Activated CD8-positive, alpha-beta memory T cell treated with anti-CD3 and anti-CD28 coated beads, Interleukin-2, amount 50 U/mL, for 1 hour (primary cell): ENCODE results near the gene PTPRS.

ENCODE experiments used
- DNase-seq: peaks from one replicate; pipeline ENCODE4 v3.0.0-alpha.2; 2020; ENCODE audit errors: extremely low read depth

Gene PTPRS

GRCh38 chr19:5308451-5309437 is 31.9 kb downstream of the PTPRS start:
- no peak for DNase-seq

DNA sequence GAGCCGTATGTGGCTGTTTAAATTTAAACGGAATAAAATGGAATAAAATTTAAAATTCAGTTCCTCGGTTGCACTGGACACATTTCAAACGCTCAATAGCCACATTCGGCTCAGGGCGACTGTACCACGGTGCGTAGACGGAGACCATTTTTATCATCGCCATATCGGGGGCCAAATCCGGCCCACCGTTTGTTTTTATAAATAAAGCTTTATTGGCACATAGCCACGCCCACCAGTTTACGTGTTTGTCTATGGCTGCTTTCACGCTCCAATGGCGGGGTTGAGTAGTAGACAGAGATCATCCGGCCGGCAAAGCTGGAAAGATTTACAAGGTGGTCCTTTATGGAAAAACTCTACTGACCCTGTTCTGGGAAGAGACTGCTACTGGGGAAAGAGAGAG is 33.0 kb downstream of the PTPRS start:
- no peak for DNase-seq

DNA sequence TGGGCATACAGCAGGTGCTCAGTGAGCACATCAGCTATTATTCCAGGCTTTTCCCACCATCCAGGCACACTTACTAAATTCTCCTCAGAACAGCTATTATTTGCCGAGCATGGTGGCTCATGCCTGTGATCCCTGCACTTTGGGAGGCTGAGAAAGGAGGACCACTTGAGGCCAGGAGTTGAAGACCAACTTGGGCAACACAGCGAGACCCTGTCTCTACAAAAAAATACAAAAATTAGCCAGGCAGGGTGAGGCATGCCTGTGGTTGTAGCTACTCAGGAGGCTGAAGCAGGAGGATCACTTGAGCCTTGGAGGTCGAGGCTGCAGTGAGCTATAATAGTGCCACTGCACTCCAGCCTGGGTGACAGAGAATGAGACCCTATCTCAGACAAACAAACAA is 35.4 kb downstream of the PTPRS start:
- DNase-seq, result no peak

DNA sequence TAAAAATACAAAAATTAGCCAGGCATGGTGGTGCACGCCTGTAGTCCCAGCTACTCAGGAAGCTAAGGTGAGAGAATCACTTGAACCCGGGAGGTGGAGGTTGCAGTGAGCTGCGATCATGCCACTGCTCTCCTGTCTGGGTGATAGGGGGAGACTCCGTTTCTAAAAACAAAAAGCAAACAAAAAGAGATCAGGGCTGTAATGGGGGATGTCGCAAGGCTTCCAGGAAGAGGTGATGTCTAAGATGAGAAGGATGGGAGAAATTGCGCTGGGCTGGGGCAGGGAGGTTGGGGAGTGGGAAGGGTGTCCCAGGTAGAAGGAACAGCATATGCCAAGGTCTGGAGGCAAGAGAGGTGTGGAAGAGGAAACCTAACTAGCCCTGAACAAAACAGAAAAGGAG is 36.1 kb downstream of the PTPRS start:
- DNase-seq, result no peak

DNA sequence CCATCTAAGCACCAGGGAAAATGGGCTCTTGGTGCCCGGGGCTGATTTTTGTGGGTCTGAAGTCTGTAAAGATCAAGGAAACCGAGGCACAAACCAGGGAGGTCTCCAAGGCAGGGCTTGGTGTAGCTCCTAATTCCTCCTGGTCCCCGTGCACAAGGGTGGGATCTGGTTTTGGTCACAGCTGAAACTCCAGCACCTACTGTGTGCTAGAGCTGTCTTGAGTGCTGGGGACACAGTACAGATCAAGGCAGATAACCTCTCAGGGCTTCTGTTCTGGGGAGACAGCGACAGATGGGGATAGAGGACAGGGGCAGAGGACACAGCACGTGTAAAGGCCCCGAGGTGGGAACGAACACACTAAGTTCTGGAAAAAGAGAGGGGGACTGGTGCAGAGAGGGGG is 37.4 kb downstream of the PTPRS start:
- DNase-seq, result no peak

DNA sequence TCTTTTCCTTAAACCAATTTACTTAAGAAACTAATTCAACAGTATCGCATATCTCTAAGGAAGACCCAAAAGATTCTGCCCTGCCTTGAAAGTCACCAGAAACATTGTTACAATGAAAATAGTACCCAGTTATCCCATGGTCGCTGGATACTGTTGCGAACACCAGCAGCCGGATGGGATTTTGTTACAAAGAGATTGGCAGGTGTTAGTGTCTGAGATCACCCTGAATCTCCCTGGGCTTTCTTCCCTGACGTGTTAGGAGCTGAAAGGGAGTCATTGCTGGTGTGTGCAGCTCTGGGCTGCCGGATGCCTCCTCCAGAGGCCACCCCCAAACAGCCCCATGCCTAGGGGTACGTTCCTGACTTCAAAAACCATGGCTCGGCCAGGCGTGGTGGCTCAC is 38.2 kb downstream of the PTPRS start:
- no peak for DNase-seq

GRCh38 chr19:5299137-5299536 is 41.5 kb downstream of the PTPRS start:
- no peak for DNase-seq

GRCh38 chr19:5298471-5298901 is 42.1 kb downstream of the PTPRS start:
- no peak for DNase-seq

DNA sequence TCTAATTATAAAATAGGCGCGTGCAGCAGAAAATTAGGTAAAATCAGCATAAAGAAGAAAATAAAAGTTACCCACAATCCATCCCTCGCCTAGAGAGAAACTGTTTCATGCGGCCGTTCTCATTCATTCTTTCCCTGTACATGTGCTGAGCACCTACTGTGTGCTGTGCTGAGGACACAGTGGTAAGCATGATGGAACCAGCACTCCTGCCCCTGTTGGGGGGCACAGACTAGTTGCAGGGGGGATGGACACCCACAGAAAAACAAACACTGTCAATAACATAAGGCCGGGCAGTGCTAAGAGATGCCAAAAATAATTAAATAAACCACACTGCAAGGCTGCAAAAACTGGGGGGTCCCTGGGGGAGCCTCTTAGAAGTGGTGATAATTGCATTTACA is 43.3 kb downstream of the PTPRS start:
- DNase-seq, result no peak

DNA sequence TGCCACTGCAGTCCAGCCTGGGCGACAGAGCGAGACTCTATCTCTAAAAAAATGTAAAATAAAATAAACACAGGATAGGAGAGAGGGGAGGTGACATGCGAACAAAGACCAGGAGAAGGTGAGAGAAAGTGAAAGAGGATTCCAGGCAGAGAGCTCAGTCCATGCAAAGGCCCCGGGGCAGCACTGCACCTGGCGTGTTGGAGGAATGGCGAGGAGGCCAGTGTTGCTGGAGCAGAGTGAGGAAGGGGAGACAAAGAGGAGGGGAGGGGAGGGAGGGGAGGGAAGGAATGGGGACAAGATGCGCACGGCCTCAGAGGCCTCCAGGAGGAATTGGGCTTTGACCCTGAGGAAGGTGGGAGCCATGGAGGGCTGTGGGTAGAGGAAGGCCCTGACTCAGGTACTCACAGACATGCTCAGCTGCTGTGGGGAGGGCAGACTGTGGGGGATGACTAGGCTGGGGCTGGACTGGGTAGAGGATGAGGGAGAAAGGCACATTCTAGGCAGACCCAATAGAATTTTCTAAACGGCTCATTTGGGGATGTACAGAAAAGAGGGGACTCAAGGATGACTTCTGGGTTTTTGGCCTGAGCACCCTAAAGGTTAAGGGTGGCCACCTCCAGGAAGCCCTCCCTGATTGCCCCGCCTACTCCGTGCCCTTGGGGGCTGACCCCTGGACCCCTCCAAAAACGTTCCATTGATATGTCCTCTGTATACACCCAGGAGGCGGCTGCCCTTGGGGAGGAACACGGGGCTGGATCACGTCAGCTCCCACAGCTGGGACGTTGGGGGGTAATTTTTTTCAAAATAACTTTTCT is 43.9 kb downstream of the PTPRS start:
- DNase-seq, result no peak

DNA sequence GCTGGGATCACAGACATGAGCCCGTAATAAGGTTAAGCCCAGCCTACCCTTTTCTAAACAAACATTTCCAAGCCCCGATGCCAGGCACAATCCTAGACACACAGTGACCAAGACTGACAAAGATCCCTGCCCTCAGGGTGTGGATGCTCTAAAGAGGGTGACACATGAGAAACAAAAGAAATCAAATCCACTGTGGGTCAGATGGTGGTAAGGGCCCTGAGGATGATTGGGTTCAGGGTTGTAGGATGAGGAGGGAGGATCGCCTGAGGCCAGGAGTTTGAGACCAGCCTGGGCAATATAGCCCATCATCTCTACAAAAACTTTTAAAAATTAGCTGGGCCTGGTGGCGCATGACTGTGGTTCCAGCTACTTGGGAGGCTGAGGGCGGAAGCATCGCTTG is 44.6 kb downstream of the PTPRS start:
- no peak for DNase-seq

DNA sequence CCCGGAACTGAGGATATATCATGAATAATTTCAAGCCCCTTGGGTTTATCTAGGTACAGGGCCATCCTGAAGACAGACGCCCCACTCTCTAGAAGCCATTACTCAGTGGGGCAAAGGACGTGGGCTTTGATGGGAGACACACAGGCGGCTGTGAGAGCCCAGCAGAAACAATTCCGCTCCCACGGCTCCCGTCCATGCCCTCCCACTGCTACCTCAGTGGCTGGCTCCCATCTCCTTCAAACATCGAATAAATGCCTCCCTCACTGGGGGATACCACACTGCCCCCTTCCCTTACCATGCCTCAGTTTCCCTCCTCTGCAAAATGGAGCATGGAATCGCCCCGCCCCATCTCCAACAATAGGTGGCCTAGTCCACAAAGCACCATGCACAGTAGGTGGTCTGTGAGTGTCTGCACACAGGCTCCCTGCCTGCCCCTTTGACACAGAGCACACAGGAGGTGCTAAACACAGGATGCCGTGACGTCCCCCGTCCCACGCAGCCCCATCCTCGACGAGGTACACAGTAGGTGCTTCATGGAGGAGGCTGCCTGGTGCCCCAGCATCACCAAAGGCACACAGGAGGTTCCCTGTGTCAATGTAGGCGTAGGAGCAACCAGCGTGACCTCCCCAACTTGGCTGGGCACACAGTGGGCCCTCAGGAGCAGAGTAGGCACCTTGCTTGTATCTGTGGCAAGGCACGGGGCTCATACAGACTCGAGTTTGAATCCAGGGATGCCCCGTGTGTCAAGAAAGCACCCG is 46.0 kb downstream of the PTPRS start:
- no peak for DNase-seq

GRCh38 chr19:5293612-5294378 is 46.8 kb downstream of the PTPRS start:
- DNase-seq, result no peak

GRCh38 chr19:5292822-5293611 is 47.6 kb downstream of the PTPRS start:
- peak; percentile 5 for DNase-seq

DNA sequence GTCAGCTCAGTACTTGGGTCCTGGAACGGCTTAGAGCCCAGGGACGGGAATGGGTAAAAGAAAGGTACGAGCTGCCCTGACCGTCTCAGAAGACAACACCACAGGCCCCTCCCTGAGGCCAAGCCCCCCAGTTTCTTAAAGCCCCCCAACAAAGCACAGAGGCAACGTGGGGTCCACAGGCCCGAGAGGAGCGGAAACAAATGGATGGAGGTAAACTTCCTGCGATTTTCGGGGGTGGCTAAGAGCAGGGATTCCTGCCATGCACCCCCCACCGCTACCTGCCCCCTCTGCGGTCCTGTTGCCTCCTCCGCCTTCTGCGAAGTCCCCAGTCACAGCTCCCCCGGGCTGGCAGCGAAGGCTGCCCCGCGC is 48.2 kb downstream of the PTPRS start:
- peak; percentile 8 for DNase-seq

DNA sequence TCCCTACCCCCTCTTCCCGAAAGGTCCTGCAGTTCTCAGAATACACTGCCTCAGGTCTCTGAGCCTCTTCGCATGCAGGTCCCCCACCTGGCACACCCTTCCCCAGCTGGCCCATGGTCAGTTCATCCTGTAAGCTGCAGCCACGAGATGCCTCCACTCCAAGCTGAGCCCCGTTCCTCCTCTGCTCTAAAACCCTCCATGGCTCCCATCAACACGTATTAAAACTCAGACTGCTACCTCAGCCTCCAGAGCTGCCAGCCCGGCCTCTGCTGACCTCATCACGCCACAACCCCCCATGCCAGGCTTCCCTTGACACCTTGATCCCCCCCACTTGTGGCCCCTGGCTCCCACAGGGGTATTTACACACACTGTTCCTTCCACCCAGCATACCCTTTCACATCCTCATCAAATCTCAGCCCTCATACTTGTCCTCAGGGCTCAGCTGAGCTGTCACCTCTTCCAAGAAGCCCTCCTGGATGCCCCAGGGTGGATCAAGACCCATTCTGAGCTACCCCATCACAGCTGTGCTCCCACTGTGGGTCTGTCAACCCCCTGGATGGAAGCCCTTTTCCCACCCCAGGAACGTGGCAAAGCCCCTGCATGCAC is 48.9 kb downstream of the PTPRS start:
- DNase-seq, result no peak
